DMS114 treated with DMSO at 0.1 percent for 48 hours (cell line): ENCODE results near the gene CDAN1.
A peak's percentile ranks its signal among the peaks of the same experiment; 100 is the strongest.
"Not testable (repeated sequence)": the region's sequence is repeated elsewhere in the genome, so short reads cannot be mapped to it uniquely, and the experiment has no call there.

Source experiments
- DNase-seq: peaks from one replicate; lab custom pipeline; 2025; ENCODE audit not compliant: unreplicated experiment; lab: John Stamatoyannopoulos, UW

The CDAN1 gene

GRCh38 chr15:42710662-42711061 lies 26.3 kb downstream of the CDAN1 start:
- DNase-seq = no peak

- DNase-seq = no peak
Observed at GRCh38 chr15:42707873-42708544, 28.9 kb downstream of the CDAN1 start.

- no peak for DNase-seq
Observed at GRCh38 chr15:42707068-42707467, 29.9 kb downstream of the CDAN1 start.

- DNase-seq = no peak
Observed at GRCh38 chr15:42705336-42705735, 31.6 kb downstream of the CDAN1 start.

GRCh38 chr15:42704492-42704926 lies 32.4 kb downstream of the CDAN1 start:
- DNase-seq = peak; percentile 56

- DNase-seq = no peak
Observed at GRCh38 chr15:42696626-42697025, 40.3 kb downstream of the CDAN1 start.

GRCh38 chr15:42695527-42696071 lies 41.3 kb downstream of the CDAN1 start:
- no peak for DNase-seq

GRCh38 chr15:42694398-42694797 lies 42.5 kb downstream of the CDAN1 start:
- no peak for DNase-seq

GRCh38 chr15:42693942-42694341 lies 43.0 kb downstream of the CDAN1 start:
- DNase-seq = no peak

- DNase-seq = no peak
Observed at GRCh38 chr15:42693496-42693895, 43.4 kb downstream of the CDAN1 start.

GRCh38 chr15:42692997-42693396 lies 43.9 kb downstream of the CDAN1 start:
- DNase-seq = no peak

GRCh38 chr15:42692536-42692935 lies 44.4 kb downstream of the CDAN1 start:
- no peak for DNase-seq

- DNase-seq = no peak
Observed at GRCh38 chr15:42691770-42692169, 45.2 kb downstream of the CDAN1 start.

GRCh38 chr15:42691308-42691707 lies 45.6 kb downstream of the CDAN1 start:
- no peak for DNase-seq

- no peak for DNase-seq
Observed at GRCh38 chr15:42688301-42688700, 48.6 kb downstream of the CDAN1 start.

- no peak for DNase-seq
Observed at GRCh38 chr15:42687740-42688139, 49.2 kb downstream of the CDAN1 start.

GRCh38 chr15:42686281-42686680 lies 50.6 kb downstream of the CDAN1 start:
- no peak for DNase-seq

GRCh38 chr15:42681119-42681518 lies 55.8 kb downstream of the CDAN1 start:
- DNase-seq = no peak

- not testable (repeated sequence) for DNase-seq
Observed at GRCh38 chr15:42680142-42680482, 56.8 kb downstream of the CDAN1 start.

GRCh38 chr15:42679285-42680141 lies 57.4 kb downstream of the CDAN1 start:
- no peak for DNase-seq

- no peak for DNase-seq
Observed at GRCh38 chr15:42675021-42675420, 61.9 kb downstream of the CDAN1 start.

- no peak for DNase-seq
Observed at GRCh38 chr15:42674472-42674871, 62.5 kb downstream of the CDAN1 start.
